Fibroblast of lung (primary cell): ENCODE results near the gene XXYLT1.

Source experiments
- EZH2 ChIP-seq: IDR thresholded peaks from 2 replicates; pipeline ENCODE4 v1.5.1; 2012; ENCODE audit warnings: low read length, control low read depth, mild to moderate bottlenecking; ENCODE audit errors: missing control alignments
- TF ChIP-seq, protein P1 (sequence below), 2 donors: IDR thresholded peaks in 1 of 2; conservative IDR thresholded peaks in 1 of 2; 1 replicate in 1 of 2; 2 replicates in 1 of 2; pipeline ENCODE4 v1.5.1; 2011 to 2012; ENCODE audit warnings: low read length in 2 of 2, control low read depth in 1 of 2, inconsistent platforms in 1 of 2, low read depth in 1 of 2, mild to moderate bottlenecking in 1 of 2

DNA sequence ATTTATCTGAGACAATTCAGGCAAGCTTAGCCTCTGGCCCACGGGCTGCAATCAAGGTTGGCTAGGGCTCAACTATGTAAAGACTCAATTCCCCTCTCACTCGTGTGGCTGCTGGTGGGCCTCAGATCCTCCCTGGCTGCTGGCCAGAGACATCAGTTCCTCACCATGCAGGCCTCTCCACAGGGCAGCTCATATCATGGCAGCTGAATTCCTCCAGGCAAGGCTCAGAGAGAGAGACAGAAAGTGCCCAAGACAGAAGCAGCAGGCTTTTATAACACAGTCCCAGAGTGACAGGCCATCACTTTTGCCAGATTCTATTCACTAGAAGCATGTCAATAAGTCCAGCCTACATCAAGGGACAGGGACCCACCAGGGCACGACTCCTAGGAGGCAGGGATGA is 63.2 kb downstream of the XXYLT1 start:
- TF ChIP-seq, protein P1, sequence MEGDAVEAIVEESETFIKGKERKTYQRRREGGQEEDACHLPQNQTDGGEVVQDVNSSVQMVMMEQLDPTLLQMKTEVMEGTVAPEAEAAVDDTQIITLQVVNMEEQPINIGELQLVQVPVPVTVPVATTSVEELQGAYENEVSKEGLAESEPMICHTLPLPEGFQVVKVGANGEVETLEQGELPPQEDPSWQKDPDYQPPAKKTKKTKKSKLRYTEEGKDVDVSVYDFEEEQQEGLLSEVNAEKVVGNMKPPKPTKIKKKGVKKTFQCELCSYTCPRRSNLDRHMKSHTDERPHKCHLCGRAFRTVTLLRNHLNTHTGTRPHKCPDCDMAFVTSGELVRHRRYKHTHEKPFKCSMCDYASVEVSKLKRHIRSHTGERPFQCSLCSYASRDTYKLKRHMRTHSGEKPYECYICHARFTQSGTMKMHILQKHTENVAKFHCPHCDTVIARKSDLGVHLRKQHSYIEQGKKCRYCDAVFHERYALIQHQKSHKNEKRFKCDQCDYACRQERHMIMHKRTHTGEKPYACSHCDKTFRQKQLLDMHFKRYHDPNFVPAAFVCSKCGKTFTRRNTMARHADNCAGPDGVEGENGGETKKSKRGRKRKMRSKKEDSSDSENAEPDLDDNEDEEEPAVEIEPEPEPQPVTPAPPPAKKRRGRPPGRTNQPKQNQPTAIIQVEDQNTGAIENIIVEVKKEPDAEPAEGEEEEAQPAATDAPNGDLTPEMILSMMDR (conservative IDR thresholded peaks at IDR 0.05 in 1 of 2, IDR thresholded peaks at IDR 0.05 in 1 of 2; ENCODE audit: low read depth in 1 of 2, low read length in 2 of 2): no peak
- no peak for TF ChIP-seq EZH2
